Measurements from ENCODE around the gene SMG7. TPM values are rescaled to one million over a fixed set of nuclear protein-coding genes. Genes with fewer than 3 reads are reported as not detected.
"Not testable (repeated sequence)": the region's sequence is repeated elsewhere in the genome, so short reads cannot be mapped to it uniquely, and the experiment has no call there.

SMG7 gene
- total RNA-seq: 10 to 100 TPM; 56.5 to 78.5 (median 75.6) TPM
- 44.3 TPM for total RNA-seq (2013)

GRCh38 chr1:183472488-183473216 is at the start of gene SMG7:
SMG7 (plus strand) TSS chr1:183472499; CDS start chr1:183472621, 122 bp downstream.
- no peak for ATAC-seq
- H3K9me3 Mint-ChIP-seq: no peaks in the 10 kb centered on the region
- intact Hi-C loops (cut with micrococcal nuclease): loop anchor here (5.0 to 10.0 kb wide), 2 partner anchors 40 to 638 kb away; partner anchors contain the start of gene DHX9
- peak within 1 kb of the TSS; percentile 80 for H3K4me3 ChIP-seq (ENCODE audit: low read length)
- peak within 1 kb of the TSS; percentile 98 for H3K4me3 Mint-ChIP-seq
- H3K4me1 Mint-ChIP-seq: peaks cover 23 to 35% of the 10 kb centered on the region in 2 donors
- H3K27me3 Mint-ChIP-seq (ENCODE audit: low read depth in 2 of 2): peaks cover 0 to under 1% of the 10 kb centered on the region in 2 donors
- DNase-seq: peak in 1 of 2 donors; percentile 65
- no peaks in the 10 kb centered on the region for H3K27me3 ChIP-seq (ENCODE audit: control insufficient read depth, insufficient read depth, low read length)
- peak within 1 kb of the TSS; percentile 97 for H3K27ac ChIP-seq (ENCODE audit: low read length)
- WGBS (ENCODE audit: insufficient coverage): under 1% methylated on average over 70 of the region's 70 CpGs
- H3K36me3 Mint-ChIP-seq: no peaks in the 10 kb centered on the region
- H3K4me1 ChIP-seq (ENCODE audit: control insufficient read depth, insufficient read depth, low read length): peaks cover 16% of the 10 kb centered on the region
- H3K36me3 ChIP-seq (ENCODE audit: control insufficient read depth, insufficient read depth, low read length): no peaks in the 10 kb centered on the region
- peak within 1 kb of the TSS; percentile 98 to 99 for H3K27ac Mint-ChIP-seq
- H3K9me3 ChIP-seq (ENCODE audit: control insufficient read depth, insufficient read depth, low read length): no peaks in the 10 kb centered on the region
- no peak for TF ChIP-seq CTCF (IDR thresholded peaks at IDR 0.05)

- intact Hi-C loops (cut with micrococcal nuclease): no loop called here
- no peaks in the 10 kb centered on the region for H3K36me3 ChIP-seq (ENCODE audit: control insufficient read depth, insufficient read depth, low read length)
- H3K4me1 Mint-ChIP-seq: peaks cover 2 to 3% of the 10 kb centered on the region in 2 donors
- no peak overlapping the region for H3K4me3 ChIP-seq (ENCODE audit: low read length)
- H3K4me3 Mint-ChIP-seq: no peak overlapping the region
- peaks cover 19 to 50% of the 10 kb centered on the region in 2 donors for H3K27me3 Mint-ChIP-seq (ENCODE audit: low read depth in 2 of 2)
- H3K27me3 ChIP-seq (ENCODE audit: control insufficient read depth, insufficient read depth, low read length): peaks cover 18% of the 10 kb centered on the region
- no peaks in the 10 kb centered on the region for H3K36me3 Mint-ChIP-seq
- no peak overlapping the region for H3K27ac Mint-ChIP-seq
- DNase-seq (no peak), ATAC-seq (no peak)
- no peaks in the 10 kb centered on the region for H3K4me1 ChIP-seq (ENCODE audit: control insufficient read depth, insufficient read depth, low read length)
- 40% methylated on average over 1 of the region's 1 CpG for WGBS (ENCODE audit: insufficient coverage)
- no peak for TF ChIP-seq CTCF (IDR thresholded peaks at IDR 0.05)
- no peak overlapping the region for H3K27ac ChIP-seq (ENCODE audit: low read length)
- H3K9me3 ChIP-seq (ENCODE audit: control insufficient read depth, insufficient read depth, low read length): no peaks in the 10 kb centered on the region
- H3K9me3 Mint-ChIP-seq: no peaks in the 10 kb centered on the region
Observed at GRCh38 chr1:183423541-183423940, 48.8 kb upstream of the SMG7 start.

- no peak overlapping the region for H3K27ac ChIP-seq (ENCODE audit: low read length)
- H3K36me3 Mint-ChIP-seq: no peaks in the 10 kb centered on the region
- H3K4me3 Mint-ChIP-seq: no peak overlapping the region
- H3K36me3 ChIP-seq (ENCODE audit: control insufficient read depth, insufficient read depth, low read length): no peaks in the 10 kb centered on the region
- no peak for TF ChIP-seq CTCF (IDR thresholded peaks at IDR 0.05)
- H3K4me1 Mint-ChIP-seq: no peaks in the 10 kb centered on the region
- peaks cover 8% of the 10 kb centered on the region for H3K27me3 ChIP-seq (ENCODE audit: control insufficient read depth, insufficient read depth, low read length)
- H3K9me3 Mint-ChIP-seq: no peaks in the 10 kb centered on the region
- H3K4me1 ChIP-seq (ENCODE audit: control insufficient read depth, insufficient read depth, low read length): no peaks in the 10 kb centered on the region
- ATAC-seq: no peak
- H3K9me3 ChIP-seq (ENCODE audit: control insufficient read depth, insufficient read depth, low read length): no peaks in the 10 kb centered on the region
- DNase-seq: no peak
- no peak overlapping the region for H3K4me3 ChIP-seq (ENCODE audit: low read length)
- intact Hi-C loops (cut with micrococcal nuclease): no loop called here
- peaks cover 15 to 49% of the 10 kb centered on the region in 2 donors for H3K27me3 Mint-ChIP-seq (ENCODE audit: low read depth in 2 of 2)
- no peak overlapping the region for H3K27ac Mint-ChIP-seq
Observed at GRCh38 chr1:183424691-183425090, 47.6 kb upstream of the SMG7 start.

- ATAC-seq; H3K27ac Mint-ChIP-seq; H3K4me1 ChIP-seq (ENCODE audit: control insufficient read depth, insufficient read depth, low read length); H3K36me3 Mint-ChIP-seq; DNase-seq; intact Hi-C loops (cut with micrococcal nuclease); H3K36me3 ChIP-seq (ENCODE audit: control insufficient read depth, insufficient read depth, low read length); H3K27me3 ChIP-seq (ENCODE audit: control insufficient read depth, insufficient read depth, low read length); H3K4me3 ChIP-seq (ENCODE audit: low read length); H3K4me1 Mint-ChIP-seq; H3K27ac ChIP-seq (ENCODE audit: low read length); H3K9me3 ChIP-seq (ENCODE audit: control insufficient read depth, insufficient read depth, low read length); H3K9me3 Mint-ChIP-seq; H3K4me3 Mint-ChIP-seq: not testable (repeated sequence)
- peaks cover 15 to 43% of the 10 kb centered on the region in 2 donors for H3K27me3 Mint-ChIP-seq (ENCODE audit: low read depth in 2 of 2)
- whole genome bisulfite sequencing (ENCODE audit: insufficient coverage): no CpG with 5 or more reads among the region's 3 CpGs
Observed at GRCh38 chr1:183427591-183427990, 44.7 kb upstream of the SMG7 start.
